ENCODE data around the gene MED9. TPM values are rescaled to one million over a fixed set of nuclear protein-coding genes. Genes with fewer than 3 reads are reported as not detected.

The MED9 gene
- total and polyA plus RNA-seq, 4 donors: 6.4 to 12.5 (median 8.8) TPM

GRCh38 chr17:17469996-17470395 is 6.8 kb upstream of the MED9 start:
- 94% methylated on average over 3 of the region's 3 CpGs for WGBS
- Histone ChIP-seq H3K9me3 (ENCODE audit: control insufficient read depth in 4 of 4, low read length in 3 of 4) (no peaks in the 10 kb centered on the region), H3K27me3 (ENCODE audit: control insufficient read depth in 4 of 4, insufficient read depth in 4 of 4, low read length in 3 of 4) (no peaks in the 10 kb centered on the region), H3K4me3 (ENCODE audit: low read depth in 1 of 3, low read length in 3 of 3) (no peak overlapping the region), H3K9ac (ENCODE audit: low read depth in 1 of 2, low read length in 2 of 2) (no peak overlapping the region), H3K4me1 (ENCODE audit: control insufficient read depth in 4 of 4, insufficient read depth in 4 of 4, low read length in 3 of 4) (peaks cover 0 to 5% (median 0%) of the 10 kb centered on the region in 4 donors), H3K27ac (ENCODE audit: low read depth in 1 of 2, low read length in 2 of 2) (no peak overlapping the region), H3K36me3 (ENCODE audit: control insufficient read depth in 4 of 4, insufficient read depth in 3 of 4, low read depth in 1 of 4, low read length in 3 of 4) (no peaks in the 10 kb centered on the region)
- DNase-seq (ENCODE audit: low spot score): no peak
- no peak for TF ChIP-seq SP1 (IDR thresholded peaks at IDR 0.05)
- no peak for TF ChIP-seq RAD21 (IDR thresholded peaks at IDR 0.05)
- TF ChIP-seq FOXA1 (IDR thresholded peaks at IDR 0.05): no peak
- TF ChIP-seq REST (IDR thresholded peaks at IDR 0.05): no peak
- no peak for TF ChIP-seq ATF3 (IDR thresholded peaks at IDR 0.05)
- TF ChIP-seq CTCF (IDR thresholded peaks at IDR 0.05; ENCODE audit: low read depth, low read length, missing input control): no peak
- TF ChIP-seq NR2F2 (IDR thresholded peaks at IDR 0.05): no peak
- TF ChIP-seq RXRA (IDR thresholded peaks at IDR 0.05): no peak
- TF ChIP-seq FOXA2 (IDR thresholded peaks at IDR 0.05): no peak
- TF ChIP-seq HNF4G (IDR thresholded peaks at IDR 0.05): no peak
- TF ChIP-seq YY1 (IDR thresholded peaks at IDR 0.05): no peak
- TF ChIP-seq GABPA (IDR thresholded peaks at IDR 0.05 in 1 of 2, conservative IDR thresholded peaks at IDR 0.05 in 1 of 2): no peak
- no peak for TF ChIP-seq EGR1 (IDR thresholded peaks at IDR 0.05; ENCODE audit: low read depth in 2 of 2)
- TF ChIP-seq JUND (IDR thresholded peaks at IDR 0.05): no peak
- TF ChIP-seq MAX (IDR thresholded peaks at IDR 0.05): no peak
- no peak for TF ChIP-seq TAF1 (conservative IDR thresholded peaks at IDR 0.05)
- no peak for TF ChIP-seq ZBTB33 (IDR thresholded peaks at IDR 0.05)
- TF ChIP-seq HNF4A (conservative IDR thresholded peaks at IDR 0.05): no peak

Data from liver (tissue), 9 donors.